Measurements from ENCODE around the gene DDI2.

The DDI2 gene

DNA sequence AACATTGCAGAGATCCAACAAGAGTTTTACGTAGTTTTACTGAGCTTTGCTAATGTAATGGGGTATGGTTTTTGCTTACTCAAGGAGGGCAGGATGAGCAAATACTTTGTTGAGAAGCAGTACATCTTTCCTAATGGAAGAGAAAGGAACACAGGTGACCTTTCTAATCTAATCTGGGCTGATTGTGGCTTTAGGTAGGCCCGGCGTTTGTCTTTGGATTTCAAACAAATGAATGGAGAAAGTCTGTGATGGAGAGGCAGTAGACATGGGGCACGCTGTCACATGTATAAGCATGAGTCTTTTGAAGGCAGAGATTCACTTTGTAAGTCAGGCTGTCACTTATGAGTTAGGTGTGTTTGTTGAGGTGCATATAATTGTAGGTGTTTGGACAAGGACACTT lies 68.6 kb downstream of the DDI2 start:
- Histone ChIP-seq H3K9me3 (ENCODE audit: insufficient read depth, low read length) (no peaks in the 10 kb centered on the region), H3K27me3 (ENCODE audit: low read length) (no peaks in the 10 kb centered on the region), H3F3A (ENCODE audit: insufficient read depth) (peaks cover 13% of the 10 kb centered on the region), H3K79me2 (ENCODE audit: insufficient read depth, low read length) (peaks cover 57% of the 10 kb centered on the region), H2AFZ (ENCODE audit: low read depth, low read length, severe bottlenecking) (no peak overlapping the region), H3K4me3 (ENCODE audit: insufficient read depth, low read length, poor library complexity, severe bottlenecking) (no peak overlapping the region), H3K4me2 (ENCODE audit: low read depth, low read length, poor library complexity, severe bottlenecking) (peak overlapping the region; percentile 63), H3K27ac (ENCODE audit: low read depth, low read length) (0 out of 2 replicates have a peak overlapping the region, but pooled peaks have one; percentile 2), H3K9me2 (replicated peaks; ENCODE audit: insufficient read depth, low read length) (no peaks in the 10 kb centered on the region), H4K20me1 (ENCODE audit: low read depth, low read length) (no peaks in the 10 kb centered on the region), H3K36me3 (ENCODE audit: low read length) (no peaks in the 10 kb centered on the region), H3K9ac (ENCODE audit: low read length) (no peak overlapping the region)
- no peak for TF ChIP-seq EZH2phosphoT487 (conservative IDR thresholded peaks at IDR 0.05; ENCODE audit: low read length)
- TF ChIP-seq, protein P1, sequence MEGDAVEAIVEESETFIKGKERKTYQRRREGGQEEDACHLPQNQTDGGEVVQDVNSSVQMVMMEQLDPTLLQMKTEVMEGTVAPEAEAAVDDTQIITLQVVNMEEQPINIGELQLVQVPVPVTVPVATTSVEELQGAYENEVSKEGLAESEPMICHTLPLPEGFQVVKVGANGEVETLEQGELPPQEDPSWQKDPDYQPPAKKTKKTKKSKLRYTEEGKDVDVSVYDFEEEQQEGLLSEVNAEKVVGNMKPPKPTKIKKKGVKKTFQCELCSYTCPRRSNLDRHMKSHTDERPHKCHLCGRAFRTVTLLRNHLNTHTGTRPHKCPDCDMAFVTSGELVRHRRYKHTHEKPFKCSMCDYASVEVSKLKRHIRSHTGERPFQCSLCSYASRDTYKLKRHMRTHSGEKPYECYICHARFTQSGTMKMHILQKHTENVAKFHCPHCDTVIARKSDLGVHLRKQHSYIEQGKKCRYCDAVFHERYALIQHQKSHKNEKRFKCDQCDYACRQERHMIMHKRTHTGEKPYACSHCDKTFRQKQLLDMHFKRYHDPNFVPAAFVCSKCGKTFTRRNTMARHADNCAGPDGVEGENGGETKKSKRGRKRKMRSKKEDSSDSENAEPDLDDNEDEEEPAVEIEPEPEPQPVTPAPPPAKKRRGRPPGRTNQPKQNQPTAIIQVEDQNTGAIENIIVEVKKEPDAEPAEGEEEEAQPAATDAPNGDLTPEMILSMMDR (IDR thresholded peaks at IDR 0.05; ENCODE audit: insufficient read depth, low read length, poor library complexity, severe bottlenecking), result no peak

DNA sequence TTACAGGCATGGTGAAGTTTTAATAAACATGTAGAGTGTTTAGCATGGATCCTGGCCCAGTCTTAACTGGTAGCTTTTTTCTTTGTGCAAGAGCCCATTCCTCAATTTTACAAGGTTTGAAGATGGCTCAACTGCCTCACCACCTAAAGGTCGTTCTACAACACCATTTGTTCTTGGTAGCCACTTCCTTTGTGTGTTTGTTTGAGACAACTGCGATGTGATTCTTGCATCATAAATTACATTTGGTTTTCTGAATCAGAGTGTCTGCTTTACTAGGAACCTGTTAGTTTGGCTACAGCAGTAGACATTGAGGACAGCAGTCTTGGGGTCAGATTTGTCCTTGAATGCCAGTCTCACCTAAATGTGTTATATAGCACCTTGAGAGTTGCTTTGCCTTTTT lies 70.2 kb downstream of the DDI2 start:
- Histone ChIP-seq H3K36me3 (ENCODE audit: low read length) (no peaks in the 10 kb centered on the region), H4K20me1 (ENCODE audit: low read depth, low read length) (no peaks in the 10 kb centered on the region), H3K9ac (ENCODE audit: low read length) (no peak overlapping the region), H3K9me3 (ENCODE audit: insufficient read depth, low read length) (no peaks in the 10 kb centered on the region), H3F3A (ENCODE audit: insufficient read depth) (peaks cover 9% of the 10 kb centered on the region; the same call in 1 of the 2 replicates), H3K27ac (ENCODE audit: low read depth, low read length) (no peak overlapping the region), H2AFZ (ENCODE audit: low read depth, low read length, severe bottlenecking) (no peak overlapping the region), H3K27me3 (ENCODE audit: low read length) (no peaks in the 10 kb centered on the region), H3K79me2 (ENCODE audit: insufficient read depth, low read length) (peaks cover 73% of the 10 kb centered on the region), H3K4me3 (ENCODE audit: insufficient read depth, low read length, poor library complexity, severe bottlenecking) (no peak overlapping the region), H3K9me2 (replicated peaks; ENCODE audit: insufficient read depth, low read length) (no peaks in the 10 kb centered on the region), H3K4me2 (ENCODE audit: low read depth, low read length, poor library complexity, severe bottlenecking) (no peak overlapping the region)
- TF ChIP-seq, protein P1 (IDR thresholded peaks at IDR 0.05; ENCODE audit: insufficient read depth, low read length, poor library complexity, severe bottlenecking), result no peak
- TF ChIP-seq EZH2phosphoT487 (conservative IDR thresholded peaks at IDR 0.05; ENCODE audit: low read length), result no peak

DNA sequence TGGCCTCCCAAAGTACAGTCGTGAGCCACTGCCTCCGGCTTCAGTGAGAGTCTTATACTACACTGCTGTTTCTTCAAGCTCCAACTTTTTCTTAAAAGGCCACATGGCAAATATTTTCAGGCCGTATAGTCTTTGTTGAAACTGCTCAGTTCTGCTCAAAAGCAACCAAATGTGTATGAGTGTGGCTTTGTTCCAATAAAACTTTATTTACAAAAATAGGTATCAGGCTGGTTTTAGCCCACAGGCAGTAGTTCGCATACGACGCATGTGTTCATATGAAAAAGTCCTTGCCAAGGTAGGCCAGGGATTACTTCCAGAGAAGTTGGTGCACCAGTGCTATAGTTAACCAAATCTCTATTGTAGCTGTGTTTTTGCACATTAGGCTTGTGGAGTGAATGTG lies 73.1 kb downstream of the DDI2 start:
- H3K9ac ChIP-seq (ENCODE audit: low read length), result no peak overlapping the region
- H3K9me3 ChIP-seq (ENCODE audit: insufficient read depth, low read length), result no peaks in the 10 kb centered on the region
- H3K4me2 ChIP-seq (ENCODE audit: low read depth, low read length, poor library complexity, severe bottlenecking), result no peak overlapping the region
- no peak overlapping the region for H2AFZ ChIP-seq (ENCODE audit: low read depth, low read length, severe bottlenecking)
- H3K79me2 ChIP-seq (ENCODE audit: insufficient read depth, low read length), result peaks cover 73% of the 10 kb centered on the region
- no peak overlapping the region for H3K4me3 ChIP-seq (ENCODE audit: insufficient read depth, low read length, poor library complexity, severe bottlenecking)
- no peak overlapping the region for H3K27ac ChIP-seq (ENCODE audit: low read depth, low read length)
- no peaks in the 10 kb centered on the region for H3K36me3 ChIP-seq (ENCODE audit: low read length)
- H3K9me2 ChIP-seq (replicated peaks; ENCODE audit: insufficient read depth, low read length), result no peaks in the 10 kb centered on the region
- H4K20me1 ChIP-seq (ENCODE audit: low read depth, low read length), result no peaks in the 10 kb centered on the region
- TF ChIP-seq EZH2phosphoT487 (conservative IDR thresholded peaks at IDR 0.05; ENCODE audit: low read length), result no peak
- TF ChIP-seq, protein P1 (IDR thresholded peaks at IDR 0.05; ENCODE audit: insufficient read depth, low read length, poor library complexity, severe bottlenecking), result no peak
- no peaks in the 10 kb centered on the region for H3K27me3 ChIP-seq (ENCODE audit: low read length)
- peaks cover 10% of the 10 kb centered on the region; the same call in 1 of the 2 replicates for H3F3A ChIP-seq (ENCODE audit: insufficient read depth)

Data from SU-DHL-6 (cell line).